ENCODE data around the gene BOLA3.
"Not testable (repeated sequence)": the region's sequence is repeated elsewhere in the genome, so short reads cannot be mapped to it uniquely, and the experiment has no call there.

Gene BOLA3

DNA sequence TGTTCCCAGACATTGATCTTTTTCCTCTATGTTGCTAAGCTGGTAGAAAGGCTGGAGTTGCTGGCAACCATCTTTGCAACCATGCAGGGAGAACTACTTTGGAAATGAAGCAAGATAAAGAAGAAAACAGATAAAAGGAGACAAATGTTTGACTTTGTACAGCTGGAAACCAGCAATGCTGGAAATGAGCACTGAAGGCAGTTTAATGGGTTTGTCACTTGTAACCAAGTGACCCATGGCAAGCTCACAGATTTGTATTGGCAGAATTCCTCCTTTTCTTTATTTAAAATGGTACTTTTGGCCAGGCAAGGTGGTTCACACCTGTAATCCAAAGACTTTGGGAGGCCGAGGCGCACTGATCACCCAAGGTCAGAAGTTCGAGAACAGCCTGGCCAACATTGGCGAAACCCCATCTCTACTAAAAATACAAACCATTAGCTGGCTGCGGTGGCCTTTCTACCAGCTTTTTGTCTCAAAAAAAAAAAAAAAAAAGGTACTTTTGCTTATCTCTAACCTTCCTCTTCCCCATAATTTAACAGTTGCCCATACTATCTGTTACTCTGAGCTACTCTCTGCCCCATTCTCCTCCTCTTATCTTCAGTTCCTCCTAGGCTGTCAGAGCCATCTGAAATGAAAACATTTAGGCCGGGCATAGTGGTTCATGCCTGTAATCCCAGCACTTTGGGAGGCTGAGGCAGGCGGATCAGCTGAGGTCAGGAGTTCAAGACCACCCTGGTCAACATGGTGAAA is 2.0 kb upstream of the BOLA3 start:
- no peak overlapping the region for H3K4me3 ChIP-seq (ENCODE audit: low read depth, low read length)
- no peak for DNase-seq (ENCODE audit: low read depth)

DNA sequence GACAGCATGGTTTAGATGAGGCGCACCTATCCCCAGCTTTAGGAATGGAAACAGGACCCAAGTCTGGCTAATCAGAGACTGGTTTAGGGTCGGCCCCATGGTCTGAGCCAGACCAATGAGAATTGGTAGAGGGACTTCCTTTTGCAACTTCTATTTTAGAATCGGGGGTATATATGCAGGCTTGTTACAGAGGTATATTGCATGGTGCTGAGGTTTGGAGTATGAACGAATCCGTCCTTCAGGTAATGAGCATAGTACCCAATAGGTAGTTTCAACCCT is 1.5 kb upstream of the BOLA3 start:
- no peak for DNase-seq (ENCODE audit: low read depth)
- no peak overlapping the region for H3K4me3 ChIP-seq (ENCODE audit: low read depth, low read length)

DNA sequence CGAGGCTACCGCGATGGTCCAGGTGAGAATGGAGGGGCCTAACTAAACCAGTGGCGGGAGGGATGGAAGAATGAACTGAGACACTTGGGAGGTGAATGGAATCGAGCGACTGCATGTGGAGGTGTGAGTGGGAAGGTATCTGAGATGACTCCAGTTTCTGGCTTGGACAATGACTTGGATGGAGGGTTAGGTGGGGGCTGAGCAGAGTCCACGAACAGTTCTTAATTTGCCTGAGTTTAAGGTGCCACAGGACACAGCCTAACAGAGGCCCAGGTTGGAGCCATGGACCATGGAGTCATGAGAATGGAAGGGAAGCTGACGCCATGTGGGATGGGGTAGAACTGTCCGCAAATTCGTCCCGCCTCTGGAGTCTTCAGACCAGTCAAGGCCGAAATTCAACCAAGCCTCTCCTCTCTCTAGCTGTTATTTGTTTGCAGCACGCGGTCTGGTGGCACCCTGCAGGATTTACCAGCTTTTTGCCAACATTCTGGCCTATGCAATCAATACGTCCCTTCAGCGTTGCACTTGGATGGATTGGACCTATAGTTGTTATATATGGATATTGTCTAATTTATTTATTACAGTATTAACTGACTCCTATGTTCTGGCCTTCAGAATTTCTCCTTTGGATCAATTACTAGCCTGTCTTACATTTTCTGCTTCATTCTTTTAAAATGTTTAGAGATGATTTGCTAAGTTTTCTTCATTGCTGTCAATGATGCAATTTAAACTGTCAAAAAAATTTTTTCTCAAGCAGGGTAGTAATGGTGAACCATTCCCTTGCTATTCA is 940 bp upstream of the BOLA3 start:
- H3K4me3 ChIP-seq (ENCODE audit: low read depth, low read length) = peak overlapping the region; percentile 73
- DNase-seq (ENCODE audit: low read depth) = no peak

DNA sequence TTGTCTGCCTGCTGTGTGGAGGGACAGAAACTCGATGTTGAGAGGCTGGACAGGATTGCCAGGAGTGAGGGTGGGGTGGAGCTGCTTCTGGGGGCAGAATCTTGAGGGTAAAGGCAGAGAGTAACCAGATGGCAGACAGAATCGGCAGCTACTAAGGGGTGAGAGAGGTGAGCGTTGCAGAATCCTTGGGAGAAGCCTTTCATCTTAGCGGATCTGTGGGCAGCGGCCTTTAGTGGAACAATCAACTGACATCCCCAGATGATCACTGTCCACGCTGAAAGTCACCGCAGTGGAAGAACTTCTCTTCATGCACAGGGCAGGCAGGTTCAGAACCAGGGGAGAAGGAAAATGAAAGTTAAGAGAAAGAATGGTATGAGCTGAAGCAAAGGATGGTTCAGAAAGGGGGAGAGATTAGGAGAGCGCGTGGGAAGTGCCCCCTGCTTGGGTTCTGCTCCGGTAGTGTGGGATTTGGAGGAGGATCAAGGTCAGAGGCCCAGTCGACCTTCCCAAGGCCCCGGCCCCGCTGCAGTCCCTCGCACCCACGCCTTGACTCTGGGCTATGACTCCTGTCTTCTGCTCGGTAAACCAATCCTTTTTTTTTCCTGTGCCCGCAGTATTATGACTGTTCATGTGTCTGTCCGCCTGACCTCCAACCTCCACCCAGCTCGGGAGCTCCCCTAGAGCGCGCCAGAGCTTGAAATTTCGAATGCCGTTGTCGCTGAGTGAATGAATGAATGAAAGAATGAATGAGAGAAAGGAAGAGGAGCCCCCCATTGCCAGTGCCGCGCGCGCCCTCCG is 584 bp downstream of the BOLA3 start:
- DNase-seq (ENCODE audit: low read depth) = no peak
- peak overlapping the region; percentile 73 for H3K4me3 ChIP-seq (ENCODE audit: low read depth, low read length)

DNA sequence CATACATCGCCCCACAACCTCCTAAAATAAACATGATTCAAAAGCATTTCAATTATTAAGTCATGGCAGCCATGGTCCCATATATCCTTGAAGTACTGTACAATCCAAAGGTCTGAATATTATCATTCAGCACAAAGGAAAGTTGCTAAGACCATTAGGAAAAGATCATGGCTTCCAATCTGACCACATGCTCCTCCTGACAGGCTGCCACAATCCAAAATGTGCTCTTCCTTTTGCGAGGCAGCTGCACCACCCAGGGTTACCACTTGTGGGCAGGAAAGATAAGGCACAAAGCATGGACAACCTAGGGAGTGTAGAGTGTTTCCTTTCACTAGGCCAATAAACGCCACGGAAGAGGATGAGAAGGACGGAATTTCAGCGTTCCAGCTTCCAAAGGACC is 5.4 kb downstream of the BOLA3 start:
- no peak overlapping the region for H3K4me3 ChIP-seq (ENCODE audit: low read depth, low read length)
- DNase-seq (ENCODE audit: low read depth) = no peak

DNA sequence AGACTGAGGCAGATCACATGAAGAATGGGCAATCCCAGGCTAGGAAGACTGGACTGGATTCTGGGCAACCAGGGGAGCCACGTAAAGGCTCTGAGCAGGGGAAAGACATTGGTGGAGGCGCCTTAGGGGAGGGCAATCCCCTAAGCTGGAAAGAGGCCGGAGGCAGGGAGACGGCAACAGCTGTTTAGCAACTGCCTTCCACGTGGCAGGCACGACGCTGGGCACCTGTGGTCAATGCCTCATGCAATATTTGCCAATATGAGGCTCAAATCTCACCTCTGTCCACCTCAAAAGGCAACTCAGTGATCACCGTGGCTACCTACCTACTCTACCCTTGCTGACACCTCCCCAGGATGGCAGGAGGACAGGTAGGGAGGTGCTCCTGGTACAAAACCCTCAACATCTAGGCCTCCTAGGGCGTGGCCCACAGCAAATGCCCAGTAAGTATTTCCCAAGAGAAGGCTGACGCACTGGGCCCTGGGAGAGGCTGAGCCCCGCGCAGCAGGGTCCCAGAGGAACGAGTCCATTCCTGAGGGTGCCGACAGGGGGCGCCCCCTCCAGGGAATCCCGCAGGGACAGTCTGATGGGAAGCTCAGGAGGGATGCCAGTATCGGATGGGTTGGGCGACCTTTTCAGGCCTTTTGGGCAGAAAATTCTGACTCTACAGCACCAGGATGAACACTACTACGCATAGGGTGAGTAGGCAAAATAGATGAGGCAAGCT is 8.9 kb downstream of the BOLA3 start:
- no peak for DNase-seq (ENCODE audit: low read depth)
- H3K4me3 ChIP-seq (ENCODE audit: low read depth, low read length) = no peak overlapping the region

DNA sequence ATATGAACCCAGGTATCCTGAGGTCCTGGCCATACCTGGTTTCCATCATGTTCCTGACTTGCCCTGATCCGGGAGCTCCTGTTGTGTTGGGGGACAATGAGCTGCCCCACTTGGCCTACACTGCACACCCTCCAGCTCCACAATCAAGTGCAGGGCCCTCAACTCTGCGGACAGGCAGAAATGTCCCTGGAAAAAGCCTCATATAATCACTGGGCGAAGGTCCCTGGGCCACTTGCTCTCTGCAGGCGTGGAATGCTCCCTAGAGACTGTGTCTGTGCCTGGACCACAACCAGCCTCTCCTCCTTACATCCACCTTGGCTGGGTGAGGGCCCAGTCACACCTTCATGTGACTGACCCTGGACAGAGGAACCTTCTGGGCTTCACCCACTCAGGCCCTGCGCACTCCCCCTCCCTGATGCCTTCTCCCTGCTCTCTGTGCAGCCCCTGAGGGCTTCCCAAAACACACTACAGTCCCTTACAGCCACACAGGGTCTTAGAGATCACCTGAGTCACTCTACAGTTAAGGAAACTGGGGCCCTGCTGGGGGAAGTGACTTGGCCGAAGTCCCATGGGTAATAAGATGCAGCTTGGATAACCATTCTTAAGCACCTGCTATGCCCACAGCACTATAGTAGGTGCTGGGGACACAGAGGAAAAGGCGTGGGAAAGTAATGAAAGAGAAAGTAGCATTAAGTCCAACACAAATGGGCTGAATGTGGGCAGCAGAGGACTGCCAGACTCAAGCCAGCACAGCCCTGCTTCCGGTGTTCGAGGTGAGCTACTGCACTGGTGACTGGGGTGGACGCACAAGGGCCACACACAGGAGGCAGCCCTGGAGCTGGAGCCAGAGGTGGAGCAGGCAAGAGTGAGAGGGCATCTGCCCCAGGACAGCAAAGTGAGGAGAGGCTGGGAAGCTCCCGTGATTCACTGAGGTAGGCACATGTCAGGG is 9.8 kb downstream of the BOLA3 start:
- no peak for DNase-seq (ENCODE audit: low read depth)
- no peak overlapping the region for H3K4me3 ChIP-seq (ENCODE audit: low read depth, low read length)

DNA sequence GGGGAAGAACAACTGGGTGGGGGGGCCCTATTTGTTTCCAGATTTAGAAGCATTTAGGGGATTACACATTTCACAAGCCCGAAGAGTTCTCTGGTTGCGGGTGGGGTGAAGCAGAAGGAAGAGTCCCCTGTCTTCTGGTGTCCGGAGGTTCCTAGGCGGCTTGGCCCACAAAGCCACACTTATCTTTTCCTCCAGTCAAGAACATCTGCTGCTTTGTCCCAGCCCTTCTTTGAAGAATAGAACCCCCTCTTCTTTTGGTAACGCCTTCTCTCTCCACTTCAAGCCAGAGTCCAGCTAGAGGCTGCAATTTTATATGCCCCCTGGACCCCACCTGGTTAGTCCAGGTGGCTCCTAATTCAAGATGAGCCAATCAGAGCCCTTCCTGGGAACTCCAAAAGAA is 15.8 kb downstream of the BOLA3 start:
- DNase-seq (ENCODE audit: low read depth) = no peak
- H3K4me3 ChIP-seq (ENCODE audit: low read depth, low read length) = no peak overlapping the region

DNA sequence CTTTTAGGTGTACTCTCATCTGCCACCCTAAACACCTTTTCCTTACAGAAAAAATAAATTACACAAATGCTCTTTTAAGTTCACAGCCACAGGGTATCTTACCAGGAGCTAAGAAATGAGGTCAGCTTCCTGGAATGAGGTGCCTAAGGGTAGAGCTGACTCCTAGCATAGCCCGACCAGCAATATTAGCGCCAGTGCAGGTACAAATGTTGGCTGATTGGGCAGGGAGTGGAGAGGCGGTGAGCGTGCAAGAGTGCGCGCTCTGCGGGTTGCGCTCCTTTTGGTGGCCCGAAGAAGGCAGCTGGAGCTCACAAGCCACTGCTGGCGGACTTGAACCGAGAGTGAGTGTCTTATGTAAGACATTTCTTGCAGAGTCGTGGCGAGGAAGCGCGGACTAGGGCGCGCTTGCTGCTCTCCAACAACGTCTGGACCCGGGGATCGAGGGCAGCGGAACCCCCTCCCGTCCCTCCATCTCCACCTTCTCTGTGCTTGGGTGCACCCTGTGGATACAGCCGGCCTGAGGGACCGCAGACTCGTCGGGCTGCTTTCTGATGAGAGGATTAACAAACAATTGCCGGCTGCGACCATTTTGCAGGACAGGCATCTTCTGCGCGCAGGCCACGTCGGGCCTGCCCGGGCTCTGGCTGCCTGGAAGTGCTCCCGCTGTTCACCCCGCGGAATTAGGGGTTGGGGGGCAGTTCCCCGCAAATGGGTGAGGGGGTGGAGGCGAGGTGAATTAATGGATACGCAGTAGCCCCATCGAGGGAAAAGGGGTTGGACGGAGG is 17.3 kb downstream of the BOLA3 start:
- no peak for DNase-seq (ENCODE audit: low read depth)
- no peak overlapping the region for H3K4me3 ChIP-seq (ENCODE audit: low read depth, low read length)

DNA sequence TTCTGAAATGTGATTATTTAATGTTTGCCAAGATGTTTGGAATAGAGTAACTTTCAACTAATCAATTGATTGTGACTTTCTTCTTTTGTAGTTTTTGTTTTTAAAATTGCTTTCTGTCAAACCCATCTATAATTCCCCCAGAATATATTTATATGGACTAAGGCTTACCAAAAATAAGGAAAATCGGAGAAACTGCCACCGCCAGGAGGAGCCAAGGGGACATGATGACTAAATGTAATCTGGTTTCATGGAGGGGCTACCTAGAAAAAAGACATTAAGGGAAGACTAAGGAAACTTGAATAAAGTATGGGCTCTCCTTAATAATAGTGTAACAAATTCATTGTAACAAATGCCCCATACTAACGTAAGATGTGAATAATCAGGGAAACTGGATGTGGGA is 19.5 kb downstream of the BOLA3 start:
- DNase-seq (ENCODE audit: low read depth) = no peak
- no peak overlapping the region for H3K4me3 ChIP-seq (ENCODE audit: low read depth, low read length)

DNA sequence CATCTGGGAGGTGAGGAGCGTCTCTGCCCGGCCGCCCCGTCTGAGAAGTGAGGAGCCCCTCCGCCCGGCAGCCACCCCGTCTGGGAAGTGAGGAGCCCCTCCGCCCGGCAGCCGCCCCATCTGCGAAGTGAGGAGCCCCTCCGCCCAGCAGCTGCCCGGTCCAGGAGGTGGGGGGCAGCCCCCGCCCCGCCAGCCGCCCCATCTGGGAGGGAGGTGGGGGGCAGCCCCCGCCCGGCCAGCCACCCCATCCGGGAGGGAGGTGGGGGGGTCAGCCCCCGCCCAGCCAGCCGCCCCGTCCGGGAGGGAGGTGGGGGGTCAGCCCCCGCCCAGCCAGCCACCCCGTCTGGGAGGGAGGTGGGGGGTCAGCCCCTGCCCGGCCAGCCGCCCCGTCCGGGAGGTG is 23.8 kb downstream of the BOLA3 start:
- not testable (repeated sequence) for H3K4me3 ChIP-seq (ENCODE audit: low read depth, low read length); DNase-seq (ENCODE audit: low read depth)

DNA sequence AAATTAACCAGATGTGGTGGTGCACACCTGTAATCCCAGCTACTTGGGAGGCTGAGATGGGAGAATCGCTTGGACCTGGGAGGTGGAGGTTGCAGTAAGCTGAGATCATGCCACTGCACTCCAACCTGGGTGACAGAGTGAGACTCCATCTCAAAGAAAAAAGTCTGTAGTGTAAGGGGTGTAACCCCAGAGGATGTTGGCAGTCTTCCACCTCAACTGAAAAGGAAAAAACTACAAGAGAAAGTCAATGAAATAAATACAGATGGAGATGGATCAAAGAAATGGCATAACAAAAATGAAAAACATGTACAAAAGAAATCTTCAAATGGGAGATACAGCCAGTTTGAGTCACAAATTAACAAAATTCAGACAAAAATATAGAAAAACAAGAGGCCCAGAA is 25.9 kb downstream of the BOLA3 start:
- not testable (repeated sequence) for H3K4me3 ChIP-seq (ENCODE audit: low read depth, low read length); DNase-seq (ENCODE audit: low read depth)

DNA sequence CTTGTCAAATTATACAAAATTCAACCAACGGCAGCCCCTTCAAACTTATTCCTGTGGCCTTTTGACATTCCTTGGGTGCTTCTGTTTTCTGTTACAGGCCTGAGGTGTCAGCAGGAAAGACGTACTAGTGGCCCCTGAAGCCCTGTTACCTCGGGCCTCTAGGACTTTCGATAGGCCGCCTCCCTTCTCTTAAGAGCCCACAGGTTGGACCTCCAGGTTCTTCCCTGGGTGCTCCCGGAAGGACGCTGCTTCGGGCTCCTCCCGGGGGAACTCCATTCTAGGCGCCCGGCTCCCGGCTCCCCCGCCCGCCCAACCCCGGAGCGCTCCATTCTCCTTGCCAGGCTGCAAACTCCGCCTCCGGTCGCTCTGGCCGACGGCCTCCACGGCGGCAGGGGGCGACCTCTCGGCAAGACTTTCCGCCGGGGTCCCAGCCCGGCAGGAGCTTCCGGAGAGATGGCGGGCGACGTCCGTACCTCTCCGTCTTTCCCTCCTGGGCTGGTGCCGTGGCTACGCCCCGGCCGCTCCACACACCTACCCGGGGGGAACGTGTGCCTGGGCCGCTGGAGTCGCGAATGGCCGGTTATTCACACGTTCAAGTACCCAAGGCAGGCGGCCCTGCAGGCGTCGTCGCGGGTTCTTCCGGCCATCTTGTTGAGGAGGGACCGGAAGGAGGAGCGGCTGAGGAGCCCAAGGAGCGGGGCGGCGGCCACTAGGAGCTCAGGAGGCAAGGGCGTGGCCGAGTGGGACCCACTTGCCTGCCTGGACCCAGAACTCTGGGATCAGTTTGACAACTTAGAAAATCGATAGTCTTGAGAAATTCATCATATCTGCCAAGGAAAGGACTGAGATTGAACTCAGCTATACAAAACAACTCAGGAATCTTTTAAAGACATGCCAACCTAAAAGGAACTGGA is 27.5 kb downstream of the BOLA3 start:
- peak overlapping the region; percentile 71 for H3K4me3 ChIP-seq (ENCODE audit: low read depth, low read length)
- peak; percentile 39 for DNase-seq (ENCODE audit: low read depth)

DNA sequence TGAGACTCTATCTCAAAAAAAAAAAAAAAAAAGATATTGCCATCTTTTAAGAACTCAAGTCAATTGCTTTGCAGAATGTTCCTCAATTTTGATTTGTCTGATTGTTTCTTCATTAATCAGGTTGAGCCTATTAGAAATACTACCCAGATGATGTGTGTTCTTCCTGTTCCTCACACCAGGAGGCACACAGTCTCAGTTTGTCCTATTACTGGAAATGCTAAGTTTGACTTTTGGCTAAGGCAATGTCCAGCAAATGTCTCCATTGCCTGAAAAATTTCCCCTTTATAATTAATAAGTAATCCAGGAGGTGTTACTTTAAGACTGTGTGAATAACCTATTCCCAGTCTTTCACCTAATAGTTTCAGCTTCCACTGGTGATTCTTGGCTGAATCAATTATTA is 28.4 kb downstream of the BOLA3 start:
- no peak for DNase-seq (ENCODE audit: low read depth)
- H3K4me3 ChIP-seq (ENCODE audit: low read depth, low read length) = no peak overlapping the region

DNA sequence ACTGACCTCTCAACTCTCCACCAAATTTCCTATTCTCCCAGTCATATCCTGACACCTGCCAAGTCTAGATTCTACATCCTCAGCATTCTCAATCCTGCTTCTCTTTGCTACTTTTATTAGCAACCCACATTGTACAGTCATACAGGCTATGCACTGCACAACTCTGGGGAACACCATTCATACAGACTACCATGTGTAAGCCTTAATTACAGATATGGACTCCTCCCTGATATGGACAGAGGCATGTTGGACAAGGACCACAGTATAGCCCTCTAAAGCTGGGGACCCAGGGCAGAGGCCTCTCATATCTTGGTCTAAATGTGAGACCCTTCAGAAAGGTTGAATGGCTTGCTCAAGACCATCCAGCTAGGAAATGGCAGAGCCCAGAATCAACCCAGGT is 36.3 kb downstream of the BOLA3 start:
- no peak overlapping the region for H3K4me3 ChIP-seq (ENCODE audit: low read depth, low read length)
- DNase-seq (ENCODE audit: low read depth) = no peak

DNA sequence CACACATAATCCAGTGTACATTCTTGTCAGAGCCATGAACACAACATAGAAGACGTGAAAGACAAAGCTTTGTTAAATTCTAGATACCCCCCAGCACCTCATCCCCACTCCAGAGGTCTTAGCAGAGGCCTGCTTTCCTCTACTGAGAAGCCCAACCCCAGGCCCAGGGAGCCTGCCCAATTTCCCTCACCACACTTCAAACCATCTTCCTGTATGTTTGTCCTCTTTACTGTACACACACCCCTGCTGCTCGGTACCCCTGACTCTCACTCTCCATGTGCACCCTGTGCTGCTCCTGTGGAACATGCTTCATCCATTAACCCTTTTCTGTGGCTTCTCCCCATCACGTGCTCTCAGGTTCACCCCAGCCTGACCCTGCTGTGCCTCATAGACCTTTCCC is 37.2 kb downstream of the BOLA3 start:
- DNase-seq (ENCODE audit: low read depth) = no peak
- H3K4me3 ChIP-seq (ENCODE audit: low read depth, low read length) = no peak overlapping the region

DNA sequence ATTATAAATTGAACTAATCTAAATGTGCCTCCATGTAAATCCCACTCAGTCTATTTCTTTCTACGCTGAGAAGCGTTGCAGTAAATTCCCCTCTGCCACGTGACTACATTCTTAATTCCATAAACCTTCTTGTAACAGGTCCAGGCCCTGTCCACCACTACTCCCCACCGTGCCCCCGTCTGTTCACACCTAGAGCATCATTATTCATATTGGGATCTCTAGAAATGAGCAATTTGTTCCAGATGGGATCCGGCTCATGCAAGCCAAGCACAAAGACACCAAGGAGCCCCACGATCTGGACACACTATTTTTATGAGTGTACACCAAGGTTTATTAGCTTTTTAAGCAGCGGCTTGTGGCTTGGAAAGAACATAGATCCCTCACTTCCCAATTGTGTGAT is 38.2 kb downstream of the BOLA3 start:
- no peak overlapping the region for H3K4me3 ChIP-seq (ENCODE audit: low read depth, low read length)
- DNase-seq (ENCODE audit: low read depth) = no peak

Data from skeletal muscle cell (primary cell).